RWPE1 (cell line): Measurements from ENCODE around the gene GAN.

Experiments used
- CTCF ChIA-PET: fragments of 350-600 bp; sonication (Branson Sonifier 250); formaldehyde crosslinking; extraction: SDS; loops from one replicate; lab custom pipeline; 2021; lab: Yijun Ruan, JAX
- POLR2A ChIA-PET: fragments of 400-600 bp; formaldehyde crosslinking; extraction: SDS; loops from one replicate; lab custom pipeline; 2020; ENCODE audit warnings: antibody characterized with exemption; ENCODE audit not compliant: low non-redundant PET; lab: Yijun Ruan, JAX
- DNase-seq: peaks from one replicate; pipeline ENCODE4 v3.0.0; 2012; ENCODE audit warnings: low spot score
- H3K27ac ChIP-seq: fragments of 450-650 bp; 2 replicates; pipeline ENCODE4 v1.5.1; 2017
- CTCF ChIP-seq: fragments of 450-650 bp; conservative IDR thresholded peaks from 2 replicates; pipeline ENCODE4 v1.5.1; 2017; ENCODE audit warnings: low read depth, mild to moderate bottlenecking

The GAN gene

GRCh38 chr16:81431554-81432353 is 117.0 kb downstream of the GAN start:
- POLR2A ChIA-PET: no interaction called here
- no peak for TF ChIP-seq CTCF
- H3K27ac ChIP-seq: no peak overlapping the region
- DNase-seq: no peak
- CTCF ChIA-PET: interaction anchor here (0.6 to 0.7 kb wide), 2 partner anchors 15 to 76 kb away, joined by 3 to 4 read pairs; no protein-coding TSS in a partner anchor

- no peak for TF ChIP-seq CTCF
- no peak overlapping the region for H3K27ac ChIP-seq
- ChIA-PET CTCF (no interaction called here), POLR2A (no interaction called here)
- no peak for DNase-seq
Measured at GRCh38 chr16:81432937-81433557, 118.3 kb downstream of the GAN start.

GRCh38 chr16:81435103-81435502 is 120.3 kb downstream of the GAN start:
- ChIA-PET CTCF (interaction anchor here (0.6 kb wide), 1 partner anchor 10 kb away, joined by 5 read pairs; no protein-coding TSS in a partner anchor), POLR2A (no interaction called here)
- no peak for DNase-seq
- no peak overlapping the region for H3K27ac ChIP-seq
- no peak for TF ChIP-seq CTCF

- TF ChIP-seq CTCF: no peak
- ChIA-PET CTCF (interaction anchor here (0.6 kb wide), 1 partner anchor 11 kb away, joined by 5 read pairs; no protein-coding TSS in a partner anchor), POLR2A (no interaction called here)
- DNase-seq: no peak
- H3K27ac ChIP-seq: no peak overlapping the region
Measured at GRCh38 chr16:81435567-81435966, 120.8 kb downstream of the GAN start.

GRCh38 chr16:81436386-81436785 is 121.6 kb downstream of the GAN start:
- ChIA-PET POLR2A (no interaction called here), CTCF (no interaction called here)
- no peak for DNase-seq
- H3K27ac ChIP-seq: no peak overlapping the region
- no peak for TF ChIP-seq CTCF

- DNase-seq: no peak
- ChIA-PET CTCF (interaction anchor here (0.6 kb wide), 1 partner anchor 26 kb away, joined by 4 read pairs; no protein-coding TSS in a partner anchor), POLR2A (no interaction called here)
- no peak for TF ChIP-seq CTCF
- H3K27ac ChIP-seq: no peak overlapping the region
Measured at GRCh38 chr16:81437865-81438264, 123.1 kb downstream of the GAN start.
